A549 treated with CpdA at 1 μM for 4 hours (cell line): ENCODE data around the gene RAB26. TPM values are rescaled to one million over a fixed set of nuclear protein-coding genes. Genes with fewer than 3 reads are reported as not detected.

Experiments
- total RNA-seq: library from RNA; stranded (reverse); fragments of 200-300 nt; extraction: Qiagen RNA extraction; gene quantifications from 5 replicates; pipeline ENCODE4 v1.2.3, GENCODE V29; 2022; ENCODE audit warnings: low read depth

Gene RAB26, protein sequence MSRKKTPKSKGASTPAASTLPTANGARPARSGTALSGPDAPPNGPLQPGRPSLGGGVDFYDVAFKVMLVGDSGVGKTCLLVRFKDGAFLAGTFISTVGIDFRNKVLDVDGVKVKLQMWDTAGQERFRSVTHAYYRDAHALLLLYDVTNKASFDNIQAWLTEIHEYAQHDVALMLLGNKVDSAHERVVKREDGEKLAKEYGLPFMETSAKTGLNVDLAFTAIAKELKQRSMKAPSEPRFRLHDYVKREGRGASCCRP
- 1.8 to 4.3 TPM (median 4.1 TPM) in 5 replicates for total RNA-seq

DNA sequence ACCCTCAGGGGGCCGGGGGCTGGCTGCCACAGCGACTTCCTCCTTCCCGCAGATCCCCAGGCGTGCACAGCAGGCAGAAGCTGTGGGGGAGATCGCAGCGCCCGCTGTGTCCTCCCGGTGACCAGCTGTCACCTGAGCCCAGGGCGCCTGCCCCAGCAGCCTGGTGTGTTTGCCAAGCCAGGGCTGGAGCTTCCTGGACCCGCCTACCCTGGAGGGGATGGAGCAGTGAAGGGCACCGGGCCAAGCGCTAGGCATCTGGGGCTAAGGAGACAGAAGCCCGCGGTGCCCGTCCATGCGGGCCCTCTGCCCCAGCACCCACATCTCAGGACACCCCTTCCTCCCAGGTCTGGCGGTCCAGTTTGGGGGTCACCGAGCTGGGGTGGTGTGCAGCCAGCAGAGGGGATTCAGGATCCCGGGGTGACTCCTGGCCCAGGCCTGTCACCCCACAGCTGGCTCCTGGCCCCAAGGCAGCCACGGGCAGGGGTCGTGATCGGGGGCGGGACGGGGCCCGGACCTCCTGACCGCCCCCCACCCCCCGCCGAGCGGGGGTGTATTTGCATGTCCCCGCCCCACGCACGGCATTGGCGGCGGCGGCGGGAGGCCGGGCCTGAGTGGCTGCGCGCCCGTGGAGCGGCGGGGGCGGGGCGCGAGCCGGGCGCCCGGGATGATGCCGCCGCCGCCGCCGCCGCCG lies at the start of gene RAB26:
RAB26 (plus strand) TSS at position 645 of the 691 bp plus-strand sequence. CDS start 159 bp downstream, outside the sequence.

DNA sequence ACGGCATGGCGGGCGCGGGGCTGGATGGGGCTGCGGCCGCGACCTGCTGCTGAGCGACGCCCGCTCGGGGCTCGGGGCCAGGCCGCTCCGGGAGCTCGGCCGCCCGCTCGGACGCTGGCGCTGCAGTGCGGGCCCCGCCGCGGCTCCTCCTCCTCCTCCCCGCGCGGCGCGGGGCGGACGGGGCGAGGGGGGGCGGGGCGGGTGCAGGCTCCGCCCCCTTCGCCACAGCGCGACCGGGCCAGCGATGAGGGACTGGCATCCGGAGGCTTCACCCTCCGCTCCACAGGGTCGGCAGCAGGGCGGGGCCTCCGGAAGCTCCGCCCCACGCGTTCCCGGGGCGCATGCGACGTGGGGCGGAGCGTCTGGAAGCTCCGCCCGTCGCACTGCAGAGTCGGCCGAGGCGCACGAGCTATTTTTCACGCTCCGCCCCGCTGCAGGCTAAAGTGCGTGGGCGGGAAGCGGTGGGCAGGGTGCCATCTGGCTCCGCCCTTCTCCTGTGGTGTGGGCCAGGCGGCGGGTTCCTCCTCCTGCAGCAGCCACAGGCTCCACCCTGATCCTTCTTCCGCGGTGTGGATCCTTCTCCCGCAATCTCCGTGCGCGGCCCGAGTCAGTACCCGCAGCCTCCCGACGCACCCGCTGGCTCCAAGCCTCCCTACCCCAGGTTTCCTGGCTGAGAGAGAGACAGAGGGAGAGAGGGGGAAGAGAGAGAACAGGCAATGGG lies 12.5 kb upstream of the RAB26 start, which contains the start of gene PKD1:
PKD1 (minus strand) TSS at position 129 of the 721 bp plus-strand sequence. CDS start 209 bp downstream, outside the sequence.

DNA sequence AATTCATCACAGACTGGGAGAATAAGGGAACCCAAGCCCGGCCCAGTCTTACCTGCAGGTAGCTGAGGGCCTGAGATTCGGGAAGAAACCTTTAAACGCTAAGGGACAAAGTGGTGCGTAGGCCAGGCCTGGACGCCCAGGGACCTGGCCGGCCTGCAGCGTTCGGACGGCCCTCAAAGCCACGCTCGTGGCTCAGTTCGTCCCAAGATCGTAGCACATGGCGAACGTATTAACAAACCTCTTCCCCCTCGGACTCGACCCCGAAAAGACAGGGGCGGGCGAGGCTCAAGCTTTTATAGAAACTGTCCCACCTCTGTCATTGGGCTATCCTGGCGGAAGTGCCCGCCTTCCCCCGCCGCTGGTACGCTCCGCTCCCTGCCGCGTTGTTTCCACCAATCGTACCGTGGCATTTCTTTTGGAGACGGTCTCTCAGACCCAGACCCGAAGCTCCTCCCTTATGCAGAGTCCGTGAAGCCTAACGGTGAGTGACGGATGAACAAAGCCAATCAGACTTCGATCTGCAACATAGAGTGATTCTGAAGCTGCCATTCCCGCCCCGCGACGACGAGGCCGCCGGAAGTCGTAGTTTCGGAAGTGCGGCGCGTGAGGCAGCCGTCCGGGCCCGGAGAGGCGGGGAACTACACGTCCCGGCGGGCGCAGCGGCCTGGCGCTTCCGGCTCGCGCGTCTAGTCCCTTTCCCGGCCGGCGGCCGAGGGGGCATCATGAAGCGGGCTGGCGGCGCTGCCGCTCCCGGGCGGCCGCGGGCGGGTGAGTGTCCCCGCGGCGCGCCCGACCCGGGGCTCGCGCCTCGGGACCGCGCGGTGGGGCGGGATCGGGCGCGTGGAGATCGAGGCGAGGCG lies 6.9 kb downstream of the RAB26 start, which contains the start of gene TRAF7:
TRAF7 (plus strand) TSS at position 692 of the 860 bp plus-strand sequence. CDS start 8,139 bp downstream, outside the sequence.

DNA sequence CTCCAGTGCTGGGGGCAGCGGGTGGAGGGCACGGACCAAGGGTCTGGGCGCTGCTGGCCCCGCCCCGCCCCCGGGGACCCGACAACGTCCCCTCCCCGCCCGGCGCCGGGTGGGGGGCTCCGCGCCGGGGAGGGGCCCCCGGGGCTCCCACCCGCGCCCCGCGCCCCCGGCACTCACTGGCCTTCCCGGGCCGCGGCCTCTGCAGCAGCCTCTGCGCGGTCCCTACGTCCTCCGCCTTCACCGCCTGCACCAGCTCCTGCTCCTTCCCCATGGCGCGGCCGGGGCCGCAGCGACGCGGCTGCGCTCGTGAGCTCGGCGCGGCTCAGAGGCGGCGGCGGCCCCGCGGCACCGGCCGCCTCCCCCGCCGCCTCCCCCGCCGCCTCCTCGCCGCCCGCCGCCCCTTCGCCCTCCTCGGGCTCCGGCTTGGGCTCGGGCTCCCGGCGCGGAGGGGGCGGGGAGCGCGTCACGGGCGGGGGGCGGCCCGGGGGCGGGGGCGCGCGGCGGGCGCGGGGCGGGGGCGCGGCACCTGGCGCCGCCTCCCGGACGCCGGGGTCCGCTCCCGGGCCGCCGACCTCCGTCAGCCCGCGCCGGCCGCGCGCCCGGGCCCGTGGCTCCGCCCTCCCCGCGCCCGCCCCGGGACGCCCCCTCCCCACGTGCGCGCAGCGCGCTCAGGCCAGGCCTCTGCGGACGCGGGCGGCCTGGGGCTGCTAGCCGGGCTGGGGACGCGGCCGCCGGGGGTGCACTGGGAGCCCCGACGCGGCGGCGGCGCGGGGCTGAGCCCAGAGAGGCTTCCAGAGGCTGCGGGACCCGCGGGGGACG lies 47.9 kb downstream of the RAB26 start, which contains the start of gene CASKIN1:
CASKIN1 (minus strand) TSS at position 444 of the 819 bp plus-strand sequence; CDS start at position 271, 173 bp downstream.

Other genes with a start within 250 kb of the RAB26 start
- 1.9 to 3.7 TPM (median 3.2 TPM) in 5 replicates for gene HS3ST6, start 230.2 kb upstream of the RAB26 start, total RNA-seq
- gene MSRB1, start 205.4 kb upstream of the RAB26 start, total RNA-seq, result 24.4 to 35.7 TPM (median 31.6 TPM) in 5 replicates
- gene RPL3L, start 193.9 kb upstream of the RAB26 start, total RNA-seq, result 0.05 TPM in 1 of 5 replicates, not detected in the others
- 247 to 298 TPM (median 257 TPM) in 5 replicates for gene NDUFB10, start 189.1 kb upstream of the RAB26 start, total RNA-seq
- 3,412 to 5,470 TPM (median 5,215 TPM) in 5 replicates for gene RPS2, start 183.8 kb upstream of the RAB26 start, total RNA-seq
- gene RNF151, start 181.8 kb upstream of the RAB26 start, total RNA-seq, result not detected in 5 replicates
- gene TBL3, start 176.6 kb upstream of the RAB26 start, total RNA-seq, result 27.7 to 41.2 TPM (median 34.8 TPM) in 5 replicates
- 0.12 to 0.33 TPM (median 0.25 TPM) in 4 of 5 replicates, not detected in the other for gene NOXO1, start 167.2 kb upstream of the RAB26 start, total RNA-seq
- 22.5 to 42.5 TPM (median 40.1 TPM) in 5 replicates for gene GFER, start 164.4 kb upstream of the RAB26 start, total RNA-seq
- 6.3 to 8.3 TPM (median 6.5 TPM) in 5 replicates for gene SYNGR3, start 158.7 kb upstream of the RAB26 start, total RNA-seq
- 45.0 to 61.1 TPM (median 54.0 TPM) in 5 replicates for gene ZNF598, start 138.8 kb upstream of the RAB26 start, total RNA-seq
- gene NPW, start 128.8 kb upstream of the RAB26 start, total RNA-seq, result 0.79 to 1.5 TPM (median 1.2 TPM) in 4 of 5 replicates, not detected in the other
- gene NHERF2, start 121.7 kb upstream of the RAB26 start, total RNA-seq, result 40.0 to 59.6 TPM (median 58.2 TPM) in 5 replicates
- gene NTHL1, start 100.8 kb upstream of the RAB26 start, total RNA-seq, result 32.1 to 53.3 TPM (median 41.7 TPM) in 5 replicates
- gene TSC2, start 100.6 kb upstream of the RAB26 start, total RNA-seq, result 31.5 to 46.9 TPM (median 33.4 TPM) in 5 replicates
- 40.0 to 54.4 TPM (median 50.1 TPM) in 5 replicates for gene PKD1, start 12.7 kb upstream of the RAB26 start, total RNA-seq
- gene TRAF7, start 7.2 kb downstream of the RAB26 start, total RNA-seq, result 42.3 to 59.0 TPM (median 51.2 TPM) in 5 replicates
- 0.44 to 3.9 TPM (median 0.57 TPM) in 5 replicates for gene CASKIN1, start 48.0 kb downstream of the RAB26 start, total RNA-seq
- gene MLST8, start 56.8 kb downstream of the RAB26 start, total RNA-seq, result 40.2 to 59.3 TPM (median 49.5 TPM) in 5 replicates
- gene BRICD5, start 62.2 kb downstream of the RAB26 start, total RNA-seq, result 4.4 to 7.2 TPM (median 5.3 TPM) in 5 replicates
- 15.8 to 34.8 TPM (median 32.5 TPM) in 5 replicates for gene PGP, start 66.2 kb downstream of the RAB26 start, total RNA-seq
- gene E4F1, start 75.0 kb downstream of the RAB26 start, total RNA-seq, result 18.9 to 27.2 TPM (median 22.9 TPM) in 5 replicates
- 1.0 to 1.7 TPM (median 1.3 TPM) in 5 replicates for gene DNASE1L2, start 87.8 kb downstream of the RAB26 start, total RNA-seq
- 47.8 to 89.4 TPM (median 82.1 TPM) in 5 replicates for gene ECI1, start 103.0 kb downstream of the RAB26 start, total RNA-seq
- gene RNPS1, start 119.5 kb downstream of the RAB26 start, total RNA-seq, result 250 to 296 TPM (median 262 TPM) in 5 replicates
- gene ABCA3, start 192.1 kb downstream of the RAB26 start, total RNA-seq, result 15.1 to 19.9 TPM (median 16.6 TPM) in 5 replicates